Tibial nerve (tissue), 4 donors: ENCODE results near the gene SLC38A9. TPM values are rescaled to one million over a fixed set of nuclear protein-coding genes. Genes with fewer than 3 reads are reported as not detected.

Source experiments
- DNase-seq, 2 donors: peaks; one replicate each; pipeline ENCODE4 v3.0.0-alpha.2; 2019; ENCODE audit warnings: low spot score in 2 of 2
- H3K27ac ChIP-seq, 4 donors: fragments of 200-600 bp; sonication (generic) in 3 of 4; one replicate each; pipeline ENCODE4 v1.5.1; 2017 to 2019; ENCODE audit warnings: mild to moderate bottlenecking in 1 of 4
- H3K27me3 ChIP-seq, 2 donors: fragments of 200-600 bp; sonication (generic) in 1 of 2; one replicate each; pipeline versions ENCODE4 v1.5.1 to v1.6.0; 2017 to 2019
- H3K36me3 ChIP-seq, 3 donors: fragments of 200-600 bp; sonication (generic); one replicate each; pipeline ENCODE4 v1.5.1; 2018 to 2019
- H3K4me1 ChIP-seq, 4 donors: fragments of 200-600 bp; sonication (generic) in 3 of 4; one replicate each; pipeline ENCODE4 v1.5.1; 2017 to 2019
- H3K4me3 ChIP-seq, 4 donors: fragments of 200-600 bp; sonication (generic) in 3 of 4; one replicate each; pipeline ENCODE4 v1.5.1; 2017 to 2019; ENCODE audit warnings: mild to moderate bottlenecking in 1 of 4, moderate library complexity in 1 of 4
- H3K9me3 ChIP-seq, 4 donors: fragments of 200-600 bp; sonication (generic) in 3 of 4; one replicate each; pipeline ENCODE4 v1.5.1; 2017 to 2019
- CTCF ChIP-seq, 5 experiments: fragments of 200-600 bp in 3 of 5; fragments of 450-650 bp in 2 of 5; sonication (generic) in 3 of 5; IDR thresholded peaks; one replicate each; pipeline ENCODE4 v1.5.1; 2016 to 2019; ENCODE audit warnings: antibody characterized with exemption in 5 of 5, mild to moderate bottlenecking in 3 of 5, moderate library complexity in 2 of 5
- EP300 ChIP-seq, 2 donors: sonication (generic); formaldehyde crosslinking; IDR thresholded peaks; one replicate each; pipeline ENCODE4 v1.6.1; 2017; ENCODE audit warnings: antibody characterized with exemption in 2 of 2, mild to moderate bottlenecking in 1 of 2
- POLR2A ChIP-seq, 2 donors: fragments of 450-650 bp; IDR thresholded peaks; one replicate each; pipeline ENCODE4 v1.6.1; 2017; ENCODE audit warnings: antibody characterized with exemption in 2 of 2, mild to moderate bottlenecking in 2 of 2, moderate library complexity in 2 of 2
- WGBS, 2 donors: methylation state at CpG; one replicate each; pipeline ENCODE4 v1.1.5; 2018; 5-methylcytosine and 5-hydroxymethylcytosine counted together
- total RNA-seq, 4 donors: library from RNA; depleted of rRNA; stranded (reverse); fragments of >200 nt; gene quantifications; one replicate each; pipeline ENCODE4 v1.1.0, GENCODE V29; 2016

Gene SLC38A9
- total RNA-seq, 4 donors from 2014 or later, result 11.0 to 39.1 (median 23.6) TPM

GRCh38 chr5:55634866-55635265 is 77.3 kb downstream of the SLC38A9 start:
- Histone ChIP-seq H3K9me3 (no peaks in the 10 kb centered on the region), H3K27ac (peak overlapping the region; percentile 36 to 70 (median 65)), H3K4me3 (no peak overlapping the region), H3K36me3 (peaks cover 0 to 2% (median 0%) of the 10 kb centered on the region in 3 donors), H3K4me1 (peaks cover 0 to 58% (median 40%) of the 10 kb centered on the region in 4 donors), H3K27me3 (no peaks in the 10 kb centered on the region)
- no peak for TF ChIP-seq CTCF (IDR thresholded peaks at IDR 0.05)
- no peak for TF ChIP-seq EP300 (IDR thresholded peaks at IDR 0.05)
- TF ChIP-seq POLR2A (IDR thresholded peaks at IDR 0.05), result no peak
- no peak for DNase-seq

GRCh38 chr5:55634209-55634805 is 77.8 kb downstream of the SLC38A9 start:
- H3K9me3 ChIP-seq, result no peaks in the 10 kb centered on the region
- H3K4me3 ChIP-seq, result no peak overlapping the region
- peak overlapping the region; percentile 53 to 70 (median 65) for H3K27ac ChIP-seq
- 59 to 68% methylated on average over 1 of the region's 1 CpG for WGBS, 2 donors
- H3K4me1 ChIP-seq, result peaks cover 0 to 58% (median 40%) of the 10 kb centered on the region in 4 donors
- peak in 1 of 2 donors; percentile 49 for DNase-seq
- TF ChIP-seq CTCF (IDR thresholded peaks at IDR 0.05) (no peak), EP300 (IDR thresholded peaks at IDR 0.05) (peak in 1 of 2 donors; percentile 50), POLR2A (IDR thresholded peaks at IDR 0.05) (no peak)
- no peaks in the 10 kb centered on the region for H3K27me3 ChIP-seq
- H3K36me3 ChIP-seq, result peaks cover 0 to 2% (median 0%) of the 10 kb centered on the region in 3 donors

- Histone ChIP-seq H3K36me3 (peaks cover 0 to 2% (median 0%) of the 10 kb centered on the region in 3 donors), H3K4me3 (no peak overlapping the region), H3K9me3 (no peaks in the 10 kb centered on the region), H3K27ac (peak overlapping the region; percentile 53 to 70 (median 65)), H3K4me1 (peaks cover 0 to 56% (median 40%) of the 10 kb centered on the region in 4 donors), H3K27me3 (no peaks in the 10 kb centered on the region)
- no peak for DNase-seq
- TF ChIP-seq EP300 (IDR thresholded peaks at IDR 0.05) (no peak), POLR2A (IDR thresholded peaks at IDR 0.05) (no peak), CTCF (IDR thresholded peaks at IDR 0.05) (no peak)
- 54 to 67% methylated on average over 4 of the region's 4 CpGs for WGBS, 2 donors
Measured at GRCh38 chr5:55633574-55634208, 78.4 kb downstream of the SLC38A9 start.

GRCh38 chr5:55629815-55630214 is 82.3 kb downstream of the SLC38A9 start:
- WGBS, 2 donors, result 86 to 88% methylated on average over 5 of the region's 5 CpGs
- Histone ChIP-seq H3K4me3 (no peak overlapping the region), H3K36me3 (peaks cover 0 to 2% (median 0%) of the 10 kb centered on the region in 3 donors), H3K4me1 (peaks cover 0 to 38% (median 14%) of the 10 kb centered on the region in 4 donors), H3K9me3 (no peaks in the 10 kb centered on the region), H3K27me3 (no peaks in the 10 kb centered on the region), H3K27ac (no peak overlapping the region)
- no peak for DNase-seq
- TF ChIP-seq EP300 (IDR thresholded peaks at IDR 0.05), result no peak
- TF ChIP-seq POLR2A (IDR thresholded peaks at IDR 0.05), result no peak

GRCh38 chr5:55626790-55627189 is 85.3 kb downstream of the SLC38A9 start:
- Histone ChIP-seq H3K36me3 (peaks cover 0 to 2% (median 0%) of the 10 kb centered on the region in 3 donors), H3K4me1 (peaks cover 0 to 24% (median 1%) of the 10 kb centered on the region in 4 donors), H3K4me3 (no peak overlapping the region), H3K27me3 (no peaks in the 10 kb centered on the region), H3K27ac (peak overlapping the region in 2 of 4 donors; percentile 37 to 50), H3K9me3 (no peaks in the 10 kb centered on the region)
- no peak for DNase-seq
- no peak for TF ChIP-seq POLR2A (IDR thresholded peaks at IDR 0.05)
- TF ChIP-seq EP300 (IDR thresholded peaks at IDR 0.05), result no peak
- TF ChIP-seq CTCF (IDR thresholded peaks at IDR 0.05), result no peak
- WGBS, 2 donors, result 61 to 63% methylated on average over 3 of the region's 3 CpGs
